Tibial nerve (tissue), 4 donors: ENCODE results near the gene TMEM198. TPM values are rescaled to one million over a fixed set of nuclear protein-coding genes. Genes with fewer than 3 reads are reported as not detected.
A peak's percentile ranks its signal among the peaks of the same experiment; 100 is the strongest.

ENCODE experiments used
- DNase-seq, 2 donors: peaks; one replicate each; pipeline ENCODE4 v3.0.0-alpha.2; 2019; ENCODE audit warnings: low spot score in 2 of 2
- H3K27ac ChIP-seq, 4 donors: fragments of 200-600 bp; sonication (generic) in 3 of 4; one replicate each; pipeline ENCODE4 v1.5.1; 2017 to 2019; ENCODE audit warnings: mild to moderate bottlenecking in 1 of 4
- H3K27me3 ChIP-seq, 2 donors: fragments of 200-600 bp; sonication (generic) in 1 of 2; one replicate each; pipeline versions ENCODE4 v1.5.1 to v1.6.0; 2017 to 2019
- H3K36me3 ChIP-seq, 3 donors: fragments of 200-600 bp; sonication (generic); one replicate each; pipeline ENCODE4 v1.5.1; 2018 to 2019
- H3K4me1 ChIP-seq, 4 donors: fragments of 200-600 bp; sonication (generic) in 3 of 4; one replicate each; pipeline ENCODE4 v1.5.1; 2017 to 2019
- H3K4me3 ChIP-seq, 4 donors: fragments of 200-600 bp; sonication (generic) in 3 of 4; one replicate each; pipeline ENCODE4 v1.5.1; 2017 to 2019; ENCODE audit warnings: mild to moderate bottlenecking in 1 of 4, moderate library complexity in 1 of 4
- H3K9me3 ChIP-seq, 4 donors: fragments of 200-600 bp; sonication (generic) in 3 of 4; one replicate each; pipeline ENCODE4 v1.5.1; 2017 to 2019
- EP300 ChIP-seq, 2 donors: sonication (generic); formaldehyde crosslinking; IDR thresholded peaks; one replicate each; pipeline ENCODE4 v1.6.1; 2017; ENCODE audit warnings: antibody characterized with exemption in 2 of 2, mild to moderate bottlenecking in 1 of 2
- POLR2A ChIP-seq, 2 donors: fragments of 450-650 bp; IDR thresholded peaks; one replicate each; pipeline ENCODE4 v1.6.1; 2017; ENCODE audit warnings: antibody characterized with exemption in 2 of 2, mild to moderate bottlenecking in 2 of 2, moderate library complexity in 2 of 2
- WGBS, 2 donors: methylation state at CpG; one replicate each; pipeline ENCODE4 v1.1.5; 2018; 5-methylcytosine and 5-hydroxymethylcytosine counted together
- total RNA-seq, 4 donors: library from RNA; depleted of rRNA; stranded (reverse); fragments of >200 nt; gene quantifications; one replicate each; pipeline ENCODE4 v1.1.0, GENCODE V29; 2016
- TF ChIP-seq, protein P1 (sequence below), 5 experiments: fragments of 200-600 bp in 3 of 5; fragments of 450-650 bp in 2 of 5; sonication (generic) in 3 of 5; IDR thresholded peaks; one replicate each; pipeline ENCODE4 v1.5.1; 2016 to 2019; ENCODE audit warnings: antibody characterized with exemption in 5 of 5, mild to moderate bottlenecking in 3 of 5, moderate library complexity in 2 of 5

TMEM198 gene
- total RNA-seq, 4 donors from 2014 or later = 1.6 to 2.4 (median 1.9) TPM

GRCh38 chr2:219581346-219581745 lies 37.5 kb downstream of the TMEM198 start:
- Histone ChIP-seq H3K36me3 (no peaks in the 10 kb centered on the region), H3K27me3 (peaks cover 0 to 19% of the 10 kb centered on the region in 2 donors), H3K4me3 (no peak overlapping the region), H3K9me3 (no peaks in the 10 kb centered on the region), H3K27ac (no peak overlapping the region), H3K4me1 (peaks cover 0 to 4% (median 0%) of the 10 kb centered on the region in 4 donors)
- TF ChIP-seq, protein P1, sequence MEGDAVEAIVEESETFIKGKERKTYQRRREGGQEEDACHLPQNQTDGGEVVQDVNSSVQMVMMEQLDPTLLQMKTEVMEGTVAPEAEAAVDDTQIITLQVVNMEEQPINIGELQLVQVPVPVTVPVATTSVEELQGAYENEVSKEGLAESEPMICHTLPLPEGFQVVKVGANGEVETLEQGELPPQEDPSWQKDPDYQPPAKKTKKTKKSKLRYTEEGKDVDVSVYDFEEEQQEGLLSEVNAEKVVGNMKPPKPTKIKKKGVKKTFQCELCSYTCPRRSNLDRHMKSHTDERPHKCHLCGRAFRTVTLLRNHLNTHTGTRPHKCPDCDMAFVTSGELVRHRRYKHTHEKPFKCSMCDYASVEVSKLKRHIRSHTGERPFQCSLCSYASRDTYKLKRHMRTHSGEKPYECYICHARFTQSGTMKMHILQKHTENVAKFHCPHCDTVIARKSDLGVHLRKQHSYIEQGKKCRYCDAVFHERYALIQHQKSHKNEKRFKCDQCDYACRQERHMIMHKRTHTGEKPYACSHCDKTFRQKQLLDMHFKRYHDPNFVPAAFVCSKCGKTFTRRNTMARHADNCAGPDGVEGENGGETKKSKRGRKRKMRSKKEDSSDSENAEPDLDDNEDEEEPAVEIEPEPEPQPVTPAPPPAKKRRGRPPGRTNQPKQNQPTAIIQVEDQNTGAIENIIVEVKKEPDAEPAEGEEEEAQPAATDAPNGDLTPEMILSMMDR (IDR thresholded peaks at IDR 0.05) = no peak
- no peak for DNase-seq
- WGBS, 2 donors = 79 to 100% methylated on average over 2 of the region's 2 CpGs

DNA sequence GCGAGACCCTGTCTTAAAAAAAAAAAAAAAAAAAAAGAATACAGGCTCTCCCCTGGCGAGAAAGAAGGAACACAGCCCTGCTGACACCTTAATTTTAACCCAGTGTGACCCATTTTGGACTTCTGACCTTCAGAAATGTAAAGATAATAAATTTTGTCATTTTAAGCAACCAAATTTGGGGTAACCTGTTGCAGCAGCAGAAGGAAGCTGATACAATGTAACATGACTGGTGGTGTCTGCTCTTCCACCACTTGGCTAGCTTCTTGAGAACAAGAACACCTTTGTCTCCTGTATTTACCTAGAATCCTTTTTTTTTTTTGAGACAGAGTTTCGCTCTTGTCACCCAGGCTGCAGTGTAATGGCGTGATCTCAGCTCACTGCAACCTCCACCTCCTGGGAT lies 47.3 kb downstream of the TMEM198 start:
- no peaks in the 10 kb centered on the region for H3K9me3 ChIP-seq
- H3K4me3 ChIP-seq = no peak overlapping the region
- DNase-seq = no peak
- peaks cover 0 to 11% (median 5%) of the 10 kb centered on the region in 4 donors for H3K4me1 ChIP-seq
- no peaks in the 10 kb centered on the region for H3K27me3 ChIP-seq
- 63 to 69% methylated on average over 4 of the region's 4 CpGs for WGBS, 2 donors
- H3K36me3 ChIP-seq = no peaks in the 10 kb centered on the region
- TF ChIP-seq, protein P1 (IDR thresholded peaks at IDR 0.05) = no peak
- TF ChIP-seq POLR2A (IDR thresholded peaks at IDR 0.05) (no peak), EP300 (IDR thresholded peaks at IDR 0.05) (no peak)
- H3K27ac ChIP-seq = no peak overlapping the region

DNA sequence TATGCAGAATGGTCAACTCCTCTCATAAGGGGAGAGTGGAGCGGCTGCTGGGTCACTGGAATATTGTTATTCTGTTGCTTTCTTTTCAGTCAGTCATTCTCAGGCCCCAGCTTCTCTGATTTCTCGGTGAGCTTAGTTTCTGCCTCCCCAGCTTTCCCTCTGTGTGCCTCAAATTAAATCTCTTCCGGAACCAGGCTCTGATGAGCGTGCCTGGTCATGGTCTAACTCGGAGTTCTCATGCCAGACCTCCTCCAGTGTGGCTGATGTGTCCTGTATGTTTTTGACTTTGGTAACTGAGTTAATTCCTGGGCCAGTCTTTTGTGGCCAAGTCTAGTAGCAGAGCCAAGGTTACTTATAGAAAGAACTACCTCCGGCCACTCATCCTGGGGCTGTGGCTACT lies 48.9 kb downstream of the TMEM198 start:
- TF ChIP-seq POLR2A (IDR thresholded peaks at IDR 0.05) (no peak), EP300 (IDR thresholded peaks at IDR 0.05) (no peak)
- TF ChIP-seq, protein P1 (IDR thresholded peaks at IDR 0.05) = no peak
- Histone ChIP-seq H3K4me1 (peaks cover 0 to 22% (median 8%) of the 10 kb centered on the region in 4 donors), H3K36me3 (no peaks in the 10 kb centered on the region), H3K27me3 (no peaks in the 10 kb centered on the region), H3K9me3 (no peaks in the 10 kb centered on the region), H3K27ac (peak overlapping the region in 1 of 4 donors; percentile 10), H3K4me3 (no peak overlapping the region)
- no peak for DNase-seq
- 62 to 68% methylated on average over 6 of the region's 6 CpGs for WGBS, 2 donors

GRCh38 chr2:219593154-219593553 lies 49.3 kb downstream of the TMEM198 start:
- Histone ChIP-seq H3K4me3 (no peak overlapping the region), H3K27me3 (no peaks in the 10 kb centered on the region), H3K9me3 (no peaks in the 10 kb centered on the region), H3K27ac (peak overlapping the region in 1 of 4 donors; percentile 10), H3K36me3 (no peaks in the 10 kb centered on the region), H3K4me1 (peaks cover 0 to 22% (median 8%) of the 10 kb centered on the region in 4 donors)
- TF ChIP-seq POLR2A (IDR thresholded peaks at IDR 0.05) (no peak), EP300 (IDR thresholded peaks at IDR 0.05) (no peak)
- no peak for DNase-seq
- 89 to 95% methylated on average over 2 of the region's 2 CpGs for WGBS, 2 donors

DNA sequence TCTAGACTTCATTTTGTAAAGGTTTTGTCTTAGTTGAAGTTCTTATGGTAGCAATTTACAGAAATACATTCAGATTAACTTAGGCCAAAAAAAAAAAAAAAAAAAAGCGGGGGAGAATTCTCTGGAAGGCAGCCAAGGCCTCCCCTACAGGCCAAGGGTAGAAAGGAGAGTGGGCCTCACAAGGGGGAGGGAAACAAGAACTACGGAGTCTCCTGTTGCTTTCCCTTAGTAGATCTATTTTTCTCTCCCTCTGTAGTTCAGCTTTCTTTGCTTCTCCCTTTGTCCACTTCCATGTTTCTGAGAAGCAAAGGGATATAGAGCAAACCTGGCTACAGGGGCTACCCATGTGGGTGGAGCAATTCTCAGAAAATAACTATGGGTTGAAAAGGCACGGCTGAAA lies 51.4 kb downstream of the TMEM198 start:
- no peaks in the 10 kb centered on the region for H3K36me3 ChIP-seq
- 9 to 14% methylated on average over 3 of the region's 3 CpGs for WGBS, 2 donors
- TF ChIP-seq POLR2A (IDR thresholded peaks at IDR 0.05) (no peak), EP300 (IDR thresholded peaks at IDR 0.05) (peak in 1 of 2 donors; percentile 54)
- TF ChIP-seq, protein P1 (IDR thresholded peaks at IDR 0.05) = no peak
- H3K27ac ChIP-seq = peak overlapping the region in 3 of 4 donors; percentile 86 to 95 (median 94)
- no peaks in the 10 kb centered on the region for H3K9me3 ChIP-seq
- no peak overlapping the region for H3K4me3 ChIP-seq
- H3K27me3 ChIP-seq = no peaks in the 10 kb centered on the region
- H3K4me1 ChIP-seq = peaks cover 0 to 34% (median 10%) of the 10 kb centered on the region in 4 donors
- DNase-seq = no peak
